K562 (cell line): ENCODE results near the gene SNCB.

Experiments
- CBX8 ChIP-seq: fragments of 200-600 bp; sonication (generic); IDR thresholded peaks from 2 replicates; pipeline ENCODE4 v1.6.1; 2012; ENCODE audit warnings: borderline replicate concordance, mixed run types, low read depth, mild to moderate bottlenecking, moderate library complexity, mixed read lengths, low read length, control low read depth, inconsistent platforms; ENCODE audit not compliant: poor library complexity, severe bottlenecking; ENCODE audit errors: extremely low read depth
- CLOCK ChIP-seq: fragments of 250-450 bp; sonication (Bioruptor Pico); IDR thresholded peaks from 2 replicates; pipeline ENCODE4 v1.4.0; 2020; ENCODE audit warnings: mild to moderate bottlenecking, moderate library complexity, borderline replicate concordance
- CTCF ChIP-seq, 3 experiments: IDR thresholded peaks in 2 of 3; conservative IDR thresholded peaks in 1 of 3; 2 replicates each; pipeline ENCODE4 v1.5.1; 2011 to 2012; ENCODE audit warnings: low read length in 3 of 3, mild to moderate bottlenecking in 3 of 3, control low read depth in 2 of 3, improper control_type of control experiment in 1 of 3, inconsistent platforms in 1 of 3, low read depth in 1 of 3, mixed read lengths in 1 of 3, moderate library complexity in 1 of 3; ENCODE audit not compliant: insufficient read depth in 2 of 3
- EGR1 ChIP-seq: fragments of 450-650 bp; conservative IDR thresholded peaks from 2 replicates; pipeline ENCODE4 v1.6.1; 2017; ENCODE audit warnings: mild to moderate bottlenecking
- HOMEZ ChIP-seq: fragments of 250-450 bp; sonication (Bioruptor Pico); IDR thresholded peaks from 2 replicates; pipeline ENCODE4 v1.4.0; 2020; ENCODE audit warnings: mild to moderate bottlenecking, moderate library complexity
- NR2C2 ChIP-seq, 2 experiments: fragments of 200-800 bp in 1 of 2; sonication (Bioruptor generic) in 1 of 2; sonication (generic) in 1 of 2; formaldehyde crosslinking in 1 of 2; IDR thresholded peaks; 2 replicates each; pipeline versions ENCODE4 v1.6.1 to v1.8.0; 2016 to 2022; ENCODE audit warnings: mild to moderate bottlenecking in 1 of 2, missing compliant biosample characterization in 1 of 2, missing genetic modification characterization in 1 of 2, missing genetic modification reagents in 1 of 2
- PHTF2 ChIP-seq: fragments of 250-450 bp; sonication (Bioruptor Pico); IDR thresholded peaks from 2 replicates; pipeline ENCODE4 v1.5.0; 2021; ENCODE audit warnings: mild to moderate bottlenecking
- PYGO2 ChIP-seq: fragments of 450-650 bp; IDR thresholded peaks from 2 replicates; pipeline ENCODE4 v1.6.1; 2016; ENCODE audit warnings: mild to moderate bottlenecking, missing genetic modification characterization, moderate library complexity, missing compliant biosample characterization
- ZNF311 ChIP-seq: fragments of 250-450 bp; sonication (Bioruptor Pico); IDR thresholded peaks from 2 replicates; pipeline ENCODE4 v1.4.0; 2020; ENCODE audit warnings: mild to moderate bottlenecking, moderate library complexity
- ZNF551 ChIP-seq: fragments of 250-450 bp; sonication (Bioruptor Pico); IDR thresholded peaks from 2 replicates; pipeline ENCODE4 v1.5.0; 2021; ENCODE audit warnings: mild to moderate bottlenecking, moderate library complexity
- TF ChIP-seq, protein P1 (sequence below): fragments of 450-650 bp; IDR thresholded peaks from 2 replicates; pipeline ENCODE4 v1.6.1; 2016; ENCODE audit warnings: low read depth
- TF ChIP-seq, protein P2 (sequence below): sonication (generic); formaldehyde crosslinking; IDR thresholded peaks from 2 replicates; pipeline ENCODE4 v1.8.0; 2022; ENCODE audit warnings: mild to moderate bottlenecking, missing genetic modification reagents, borderline replicate concordance

- TF ChIP-seq CLOCK: no peak
- TF ChIP-seq, protein P1, sequence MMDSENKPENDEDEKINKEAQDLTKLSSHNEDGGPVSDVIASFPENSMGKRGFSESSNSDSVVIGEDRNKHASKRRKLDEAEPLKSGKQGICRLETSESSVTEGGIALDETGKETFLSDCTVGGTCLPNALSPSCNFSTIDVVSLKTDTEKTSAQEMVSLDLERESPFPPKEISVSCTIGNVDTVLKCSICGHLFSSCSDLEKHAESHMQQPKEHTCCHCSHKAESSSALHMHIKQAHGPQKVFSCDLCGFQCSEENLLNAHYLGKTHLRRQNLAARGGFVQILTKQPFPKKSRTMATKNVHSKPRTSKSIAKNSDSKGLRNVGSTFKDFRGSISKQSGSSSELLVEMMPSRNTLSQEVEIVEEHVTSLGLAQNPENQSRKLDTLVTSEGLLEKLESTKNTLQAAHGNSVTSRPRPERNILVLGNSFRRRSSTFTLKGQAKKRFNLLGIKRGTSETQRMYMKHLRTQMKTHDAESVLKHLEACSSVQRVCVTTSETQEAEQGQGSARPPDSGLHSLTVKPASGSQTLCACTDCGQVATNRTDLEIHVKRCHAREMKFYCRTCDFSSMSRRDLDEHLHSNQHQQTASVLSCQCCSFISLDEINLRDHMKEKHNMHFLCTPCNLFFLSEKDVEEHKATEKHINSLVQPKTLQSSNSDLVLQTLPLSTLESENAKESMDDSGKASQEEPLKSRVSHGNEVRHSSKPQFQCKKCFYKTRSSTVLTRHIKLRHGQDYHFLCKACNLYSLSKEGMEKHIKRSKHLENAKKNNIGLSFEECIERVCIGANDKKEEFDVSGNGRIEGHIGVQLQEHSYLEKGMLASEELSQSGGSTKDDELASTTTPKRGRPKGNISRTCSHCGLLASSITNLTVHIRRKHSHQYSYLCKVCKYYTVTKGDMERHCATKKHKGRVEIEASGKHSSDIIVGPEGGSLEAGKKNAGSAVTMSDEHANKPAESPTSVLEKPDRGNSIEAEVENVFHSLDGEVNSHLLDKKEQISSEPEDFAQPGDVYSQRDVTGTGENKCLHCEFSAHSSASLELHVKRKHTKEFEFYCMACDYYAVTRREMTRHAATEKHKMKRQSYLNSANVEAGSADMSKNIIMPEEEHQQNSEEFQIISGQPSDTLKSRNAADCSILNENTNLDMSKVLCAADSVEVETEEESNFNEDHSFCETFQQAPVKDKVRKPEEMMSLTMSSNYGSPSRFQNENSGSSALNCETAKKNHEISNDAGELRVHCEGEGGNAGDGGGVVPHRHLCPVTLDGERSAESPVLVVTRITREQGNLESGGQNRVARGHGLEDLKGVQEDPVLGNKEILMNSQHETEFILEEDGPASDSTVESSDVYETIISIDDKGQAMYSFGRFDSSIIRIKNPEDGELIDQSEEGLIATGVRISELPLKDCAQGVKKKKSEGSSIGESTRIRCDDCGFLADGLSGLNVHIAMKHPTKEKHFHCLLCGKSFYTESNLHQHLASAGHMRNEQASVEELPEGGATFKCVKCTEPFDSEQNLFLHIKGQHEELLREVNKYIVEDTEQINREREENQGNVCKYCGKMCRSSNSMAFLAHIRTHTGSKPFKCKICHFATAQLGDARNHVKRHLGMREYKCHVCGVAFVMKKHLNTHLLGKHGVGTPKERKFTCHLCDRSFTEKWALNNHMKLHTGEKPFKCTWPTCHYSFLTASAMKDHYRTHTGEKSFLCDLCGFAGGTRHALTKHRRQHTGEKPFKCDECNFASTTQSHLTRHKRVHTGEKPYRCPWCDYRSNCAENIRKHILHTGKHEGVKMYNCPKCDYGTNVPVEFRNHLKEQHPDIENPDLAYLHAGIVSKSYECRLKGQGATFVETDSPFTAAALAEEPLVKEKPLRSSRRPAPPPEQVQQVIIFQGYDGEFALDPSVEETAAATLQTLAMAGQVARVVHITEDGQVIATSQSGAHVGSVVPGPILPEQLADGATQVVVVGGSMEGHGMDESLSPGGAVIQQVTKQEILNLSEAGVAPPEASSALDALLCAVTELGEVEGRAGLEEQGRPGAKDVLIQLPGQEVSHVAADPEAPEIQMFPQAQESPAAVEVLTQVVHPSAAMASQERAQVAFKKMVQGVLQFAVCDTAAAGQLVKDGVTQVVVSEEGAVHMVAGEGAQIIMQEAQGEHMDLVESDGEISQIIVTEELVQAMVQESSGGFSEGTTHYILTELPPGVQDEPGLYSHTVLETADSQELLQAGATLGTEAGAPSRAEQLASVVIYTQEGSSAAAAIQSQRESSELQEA: no peak
- no peak for TF ChIP-seq ZNF311
- TF ChIP-seq PHTF2: no peak
- no peak for TF ChIP-seq CTCF (IDR thresholded peaks at IDR 0.05 in 2 of 3, conservative IDR thresholded peaks at IDR 0.05 in 1 of 3; ENCODE audit: insufficient read depth in 2 of 3, low read depth in 1 of 3, low read length in 3 of 3)
- TF ChIP-seq, protein P2, sequence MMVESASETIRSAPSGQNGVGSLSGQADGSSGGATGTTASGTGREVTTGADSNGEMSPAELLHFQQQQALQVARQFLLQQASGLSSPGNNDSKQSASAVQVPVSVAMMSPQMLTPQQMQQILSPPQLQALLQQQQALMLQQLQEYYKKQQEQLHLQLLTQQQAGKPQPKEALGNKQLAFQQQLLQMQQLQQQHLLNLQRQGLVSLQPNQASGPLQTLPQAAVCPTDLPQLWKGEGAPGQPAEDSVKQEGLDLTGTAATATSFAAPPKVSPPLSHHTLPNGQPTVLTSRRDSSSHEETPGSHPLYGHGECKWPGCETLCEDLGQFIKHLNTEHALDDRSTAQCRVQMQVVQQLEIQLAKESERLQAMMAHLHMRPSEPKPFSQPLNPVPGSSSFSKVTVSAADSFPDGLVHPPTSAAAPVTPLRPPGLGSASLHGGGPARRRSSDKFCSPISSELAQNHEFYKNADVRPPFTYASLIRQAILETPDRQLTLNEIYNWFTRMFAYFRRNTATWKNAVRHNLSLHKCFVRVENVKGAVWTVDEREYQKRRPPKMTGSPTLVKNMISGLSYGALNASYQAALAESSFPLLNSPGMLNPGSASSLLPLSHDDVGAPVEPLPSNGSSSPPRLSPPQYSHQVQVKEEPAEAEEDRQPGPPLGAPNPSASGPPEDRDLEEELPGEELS (CRISPR knock-in tag): no peak
- TF ChIP-seq PYGO2 (tag): no peak
- no peak for TF ChIP-seq ZNF551 (CRISPR knock-in tag)
- no peak for TF ChIP-seq CBX8
- TF ChIP-seq NR2C2 (CRISPR knock-in tag; IDR thresholded peaks at IDR 0.05): no peak
- no peak for TF ChIP-seq NR2C2 (tag; IDR thresholded peaks at IDR 0.05)
- no peak for TF ChIP-seq HOMEZ
- TF ChIP-seq EGR1: no peak
Measured at GRCh38 chr5:176660530-176660859, 30.2 kb upstream of the SNCB start.
